GM18517 (cell line): Measurements from ENCODE around the gene HSD17B10.
A peak's percentile ranks its signal among the peaks of the same experiment; 100 is the strongest.
"Not testable (repeated sequence)": the region's sequence is repeated elsewhere in the genome, so short reads cannot be mapped to it uniquely, and the experiment has no call there.

Experiments
- ATAC-seq: cut with Tn5 transposase; IDR thresholded peaks from one replicate; pipeline ENCODE4 v1.9.1; 2021; ENCODE audit warnings: mild to moderate bottlenecking, moderate library complexity; ENCODE audit not compliant: unreplicated experiment

HSD17B10 gene

DNA sequence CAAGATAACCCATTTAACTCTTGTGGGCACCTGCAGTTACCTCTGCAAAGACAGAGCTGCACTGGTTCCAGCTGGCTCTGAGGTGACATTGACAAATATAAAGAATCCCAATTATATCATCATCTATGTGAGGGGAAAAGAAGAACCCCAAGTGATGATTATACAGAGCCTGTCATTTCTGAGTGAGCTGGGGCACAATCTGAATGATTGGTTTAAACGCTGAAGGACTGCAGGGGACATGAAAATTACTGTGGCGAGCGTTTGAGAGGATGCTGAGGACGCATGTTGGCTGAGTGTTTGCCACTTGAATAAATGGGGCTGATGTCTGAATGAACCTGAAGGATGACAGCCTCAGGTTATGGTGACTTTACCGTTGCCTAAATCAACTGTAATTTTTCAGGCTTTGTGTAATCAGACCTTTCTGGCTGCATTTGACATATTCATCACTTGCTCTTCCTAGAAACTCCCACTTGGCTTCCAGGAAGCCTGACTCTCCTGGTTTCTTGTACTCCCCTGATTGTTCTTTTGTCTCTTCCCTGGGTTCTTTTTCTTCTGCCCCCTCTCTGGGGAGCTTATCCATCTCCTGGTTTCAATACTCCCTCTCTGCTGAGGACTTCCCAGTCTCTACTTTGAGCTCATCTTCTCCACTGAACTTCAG lies 4.1 kb upstream of the HSD17B10 start:
- ATAC-seq: no peak

- ATAC-seq: no peak
These were observed 3.0 kb upstream of the HSD17B10 start for GRCh38 chrX:53437206-53437605.

GRCh38 chrX:53435997-53436396 lies 1.8 kb upstream of the HSD17B10 start:
- ATAC-seq: peak; percentile 70

DNA sequence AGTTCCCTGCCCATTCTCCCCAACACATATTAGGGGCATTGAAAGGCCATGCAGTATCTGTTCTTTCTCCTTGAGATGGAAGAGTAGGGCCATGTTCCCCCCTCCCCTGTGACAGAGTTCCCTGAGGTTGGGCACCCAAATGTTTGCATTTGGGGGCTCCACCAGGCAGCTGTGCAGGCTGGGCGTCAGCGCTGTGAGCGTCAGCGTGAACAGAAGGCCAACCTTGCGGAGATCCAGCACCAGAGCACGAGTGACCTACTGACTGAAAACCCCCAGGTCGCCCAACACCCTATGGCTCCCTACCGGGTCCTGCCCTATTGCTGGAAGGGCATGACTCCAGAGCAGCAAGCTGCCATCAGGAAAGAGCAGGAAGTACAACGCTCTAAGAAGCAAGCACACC lies 3.9 kb downstream of the HSD17B10 start:
- no peak for ATAC-seq

DNA sequence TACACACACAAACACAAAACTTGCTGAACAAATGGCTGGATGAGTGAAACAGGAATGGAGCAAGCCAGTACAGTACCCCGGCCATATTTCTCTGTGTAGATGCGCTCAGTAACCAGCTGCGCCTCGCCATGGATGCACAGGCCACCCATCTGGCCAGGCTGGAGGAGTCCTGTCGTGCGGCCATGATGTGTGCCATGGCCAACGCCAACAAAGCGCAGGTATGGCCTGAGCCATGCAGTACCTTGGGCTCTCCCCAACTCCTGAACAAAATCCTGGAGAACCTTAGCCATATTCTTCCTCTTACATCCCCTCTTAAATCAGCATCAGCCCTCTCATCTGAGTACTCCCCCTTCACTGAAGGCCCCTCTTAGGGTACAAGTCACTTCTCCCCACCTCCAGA lies 4.4 kb downstream of the HSD17B10 start:
- ATAC-seq: no peak

- no peak for ATAC-seq
These were observed 11.3 kb downstream of the HSD17B10 start, which contains the start of gene RIBC1 for GRCh38 chrX:53422861-53423306. RIBC1 (plus strand) TSS chrX:53422873; CDS start chrX:53426277, 3,404 bp downstream.

- ATAC-seq: peak; percentile 97
These were observed 11.9 kb downstream of the HSD17B10 start, which contains the start of gene SMC1A for GRCh38 chrX:53422086-53422860. SMC1A (minus strand) TSS chrX:53422654; CDS start chrX:53422600, 54 bp downstream.

DNA sequence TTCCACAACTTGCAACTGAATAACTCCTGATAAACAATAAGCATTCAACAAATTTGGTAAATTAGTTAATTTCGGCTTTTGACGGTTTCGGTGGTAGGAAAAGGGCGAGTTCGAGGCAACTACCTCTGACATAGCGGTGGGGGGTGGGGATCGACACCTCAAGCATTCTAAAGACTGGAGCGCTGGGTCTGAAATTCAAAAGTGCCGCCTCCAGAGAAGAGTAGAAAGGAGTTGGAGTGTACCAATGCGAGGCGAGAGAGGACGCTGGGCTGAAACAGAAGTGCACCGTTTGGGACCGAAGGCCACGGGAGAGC lies 12.4 kb downstream of the HSD17B10 start:
- ATAC-seq: peak; percentile 5

GRCh38 chrX:53421125-53421524 lies 13.0 kb downstream of the HSD17B10 start:
- no peak for ATAC-seq

- ATAC-seq: not testable (repeated sequence)
These were observed 13.8 kb downstream of the HSD17B10 start for GRCh38 chrX:53420351-53420750.

- no peak for ATAC-seq
These were observed 21.7 kb downstream of the HSD17B10 start for GRCh38 chrX:53412446-53412845.

DNA sequence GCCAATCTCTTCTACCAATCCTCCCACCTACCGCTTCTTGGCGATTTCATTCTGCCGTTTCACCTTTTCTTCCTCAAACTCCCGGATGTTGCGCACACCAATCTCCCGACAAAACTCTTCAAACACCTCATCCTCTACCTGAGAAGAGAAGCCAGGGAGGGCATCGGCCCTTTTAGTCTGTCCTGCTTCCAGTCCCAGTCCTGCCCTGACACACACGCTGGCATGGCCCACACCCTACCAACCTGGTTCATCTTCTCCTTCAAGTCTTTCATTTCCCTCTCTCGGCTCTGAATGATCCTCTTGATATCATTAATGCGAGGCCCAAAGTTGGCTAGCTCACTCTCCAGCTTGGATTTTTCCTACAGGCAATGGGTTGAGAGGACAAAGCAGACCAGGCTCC lies 30.6 kb downstream of the HSD17B10 start:
- ATAC-seq: no peak

- no peak for ATAC-seq
These were observed 36.0 kb downstream of the HSD17B10 start for GRCh38 chrX:53398216-53398615.

- no peak for ATAC-seq
These were observed 38.4 kb downstream of the HSD17B10 start for GRCh38 chrX:53395605-53396298.

DNA sequence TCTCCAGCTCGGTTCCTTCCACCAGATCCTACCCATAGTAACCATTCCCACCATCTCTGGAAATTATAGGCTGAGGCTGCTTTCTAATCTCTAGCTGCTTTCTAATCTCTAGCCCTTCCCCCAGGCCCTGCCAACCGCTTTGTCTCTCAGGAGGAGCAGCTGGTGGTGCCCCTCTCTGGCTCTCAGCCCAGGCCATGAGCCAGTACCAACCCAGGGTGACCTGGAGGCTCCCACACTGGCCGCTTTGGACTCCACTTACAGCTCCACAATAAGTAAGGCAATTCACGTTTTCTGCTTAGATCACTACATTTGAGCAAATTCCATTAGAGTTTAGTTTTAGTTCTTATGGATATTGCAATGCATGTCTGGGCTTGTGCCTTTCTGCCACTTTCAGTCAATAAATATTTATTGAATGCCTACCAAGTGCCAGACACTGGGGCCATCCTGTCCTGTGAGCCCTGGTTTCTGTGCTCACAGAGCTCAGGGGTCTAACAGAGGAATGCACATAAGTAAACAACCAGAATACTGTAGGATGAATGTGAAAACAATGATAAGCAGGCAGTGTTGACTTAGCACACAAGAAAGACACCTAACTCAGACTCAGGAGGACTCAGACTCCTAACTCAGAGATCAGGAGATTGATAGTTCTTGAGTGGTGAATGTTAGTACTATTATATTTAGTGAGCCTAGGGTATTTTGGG lies 50.6 kb downstream of the HSD17B10 start:
- no peak for ATAC-seq
